Femur (tissue), 1 donor: ENCODE measurements around the gene KRT86.
"Not testable (repeated sequence)": the region's sequence is repeated elsewhere in the genome, so short reads cannot be mapped to it uniquely, and the experiment has no call there.

Experiments
- DNase-seq: peaks from one replicate; pipeline ENCODE4 v3.0.0-alpha.2; 2017

The KRT86 gene

GRCh38 chr12:52238916-52239646 lies 35.4 kb upstream of the KRT86 start:
- DNase-seq = no peak

- DNase-seq = no peak
These were observed 34.7 kb upstream of the KRT86 start for GRCh38 chr12:52239767-52240166.

- not testable (repeated sequence) for DNase-seq
These were observed 34.2 kb upstream of the KRT86 start for GRCh38 chr12:52240247-52240646.

- DNase-seq = no peak
These were observed 33.1 kb upstream of the KRT86 start for GRCh38 chr12:52241205-52241842.

GRCh38 chr12:52242442-52243258 lies 31.8 kb upstream of the KRT86 start:
- no peak for DNase-seq

- no peak for DNase-seq
These were observed 31.1 kb upstream of the KRT86 start for GRCh38 chr12:52243259-52243855.

GRCh38 chr12:52243856-52244614 lies 30.4 kb upstream of the KRT86 start:
- peak; percentile 64 for DNase-seq

- no peak for DNase-seq
These were observed 29.8 kb upstream of the KRT86 start for GRCh38 chr12:52244615-52244994.

GRCh38 chr12:52245259-52245961 lies 29.0 kb upstream of the KRT86 start:
- DNase-seq = no peak

GRCh38 chr12:52245962-52246569 lies 28.4 kb upstream of the KRT86 start:
- no peak for DNase-seq

GRCh38 chr12:52246720-52247621 lies 27.5 kb upstream of the KRT86 start:
- no peak for DNase-seq

GRCh38 chr12:52247622-52248540 lies 26.6 kb upstream of the KRT86 start:
- DNase-seq = no peak

- DNase-seq = peak; percentile 62
These were observed 25.6 kb upstream of the KRT86 start for GRCh38 chr12:52248541-52249461.

GRCh38 chr12:52249511-52250047 lies 24.9 kb upstream of the KRT86 start:
- no peak for DNase-seq

GRCh38 chr12:52250048-52250990 lies 24.1 kb upstream of the KRT86 start:
- DNase-seq = no peak

- no peak for DNase-seq
These were observed 22.9 kb upstream of the KRT86 start for GRCh38 chr12:52251367-52252051.
